Right lobe of liver (tissue), 6 donors: ENCODE data around the gene DOP1B. TPM values are rescaled to one million over a fixed set of nuclear protein-coding genes. Genes with fewer than 3 reads are reported as not detected.

Experiments used
- ATAC-seq, 4 donors: fragments of 200-7000 bp; cut with Tn5 transposase; one replicate each; pipeline ENCODE4 v1.9.1; 2020; ENCODE audit warnings: mild to moderate bottlenecking in 4 of 4, moderate library complexity in 4 of 4
- DNase-seq, 3 donors: peaks; one replicate each; pipeline ENCODE4 v3.0.0-alpha.2; 2020
- H3K27ac ChIP-seq, 3 donors: fragments of 200-600 bp; one replicate each; pipeline ENCODE4 v1.8.0; 2022
- H3K27me3 ChIP-seq, 2 donors: fragments of 200-600 bp; one replicate each; pipeline ENCODE4 v1.8.0; 2022
- H3K36me3 ChIP-seq, 4 donors: fragments of 200-600 bp; sonication (generic) in 1 of 4; one replicate each; pipeline versions ENCODE4 v1.5.1 to v1.8.0; 2017 to 2022; ENCODE audit warnings: control low read depth in 1 of 4
- H3K4me1 ChIP-seq, 4 donors: fragments of 200-600 bp; sonication (generic) in 1 of 4; one replicate each; pipeline versions ENCODE4 v1.5.1 to v1.8.0; 2017 to 2022; ENCODE audit warnings: control low read depth in 1 of 4
- H3K4me3 ChIP-seq, 3 donors: fragments of 200-600 bp; one replicate each; pipeline ENCODE4 v1.8.0; 2022
- H3K9me3 ChIP-seq, 4 donors: fragments of 200-600 bp; sonication (generic) in 1 of 4; one replicate each; pipeline versions ENCODE4 v1.5.1 to v1.8.0; 2017 to 2022; ENCODE audit warnings: control low read depth in 1 of 4
- POLR2A ChIP-seq: fragments of 450-650 bp; IDR thresholded peaks from one replicate; pipeline ENCODE4 v1.6.1; 2017; ENCODE audit warnings: antibody characterized with exemption, mild to moderate bottlenecking
- WGBS: methylation state at CpG from one replicate; pipeline ENCODE4 v1.1.6; 2018; ENCODE audit warnings: low coverage, low lambda C conversion rate; ENCODE audit not compliant: insufficient coverage; ENCODE audit errors: missing lambda C conversion rate; 5-methylcytosine and 5-hydroxymethylcytosine counted together
- intact Hi-C, 2 donors: fragments of 100-400 bp; cut with DNase I; formaldehyde crosslinking; loops; one replicate each; pipeline versions ENCODE4 v1.11.2 to v1.14.1; 2022
- total RNA-seq, 6 experiments: library from RNA; depleted of rRNA in 2 of 6; stranded (reverse); fragments of >200 nt in 2 of 6; fragmentation: NEBNext Ultra II Directional in 3 of 6; extraction: Animal tissue kit (Norgen Biotek cat#: 25700) in 3 of 6; gene quantifications; one replicate each; pipeline versions ENCODE4 v1.1.0 to v1.2.4, GENCODE V29; 2016 to 2023
- TF ChIP-seq, protein P1 (sequence below), 4 donors: fragments of 200-600 bp in 3 of 4; fragments of 450-650 bp in 1 of 4; IDR thresholded peaks; one replicate each; pipeline versions ENCODE4 v1.5.1 to v1.8.0; 2016 to 2022; ENCODE audit warnings: antibody characterized with exemption in 4 of 4, mild to moderate bottlenecking in 2 of 4
- donor health status: DM: no; HTN: yes; CAD: no.
- donor health status: DM: no; HTN: no; CAD: no.
- donor health status: DM: no; HTN: no; CAD: no.
- donor health status: DM: no; HTN: yes; CAD: no.
- donor health status: DM: no; HTN: yes; CAD: no.

DOP1B gene
- total RNA-seq, 6 experiments from 2014 or later = 6.6 to 30.1 (median 20.9) TPM

GRCh38 chr21:36124395-36124794, 32.2 kb upstream of the DOP1B start:
- no peak for DNase-seq

GRCh38 chr21:36125512-36126207, 31.0 kb upstream of the DOP1B start:
- Histone ChIP-seq H3K27ac (no peak overlapping the region), H3K36me3 (no peaks in the 10 kb centered on the region), H3K27me3 (no peaks in the 10 kb centered on the region), H3K4me1 (peaks cover 0 to 9% (median 4%) of the 10 kb centered on the region in 4 donors), H3K4me3 (no peak overlapping the region), H3K9me3 (no peaks in the 10 kb centered on the region)
- peak; percentile 56 to 65 (median 62) for ATAC-seq
- TF ChIP-seq, protein P1, sequence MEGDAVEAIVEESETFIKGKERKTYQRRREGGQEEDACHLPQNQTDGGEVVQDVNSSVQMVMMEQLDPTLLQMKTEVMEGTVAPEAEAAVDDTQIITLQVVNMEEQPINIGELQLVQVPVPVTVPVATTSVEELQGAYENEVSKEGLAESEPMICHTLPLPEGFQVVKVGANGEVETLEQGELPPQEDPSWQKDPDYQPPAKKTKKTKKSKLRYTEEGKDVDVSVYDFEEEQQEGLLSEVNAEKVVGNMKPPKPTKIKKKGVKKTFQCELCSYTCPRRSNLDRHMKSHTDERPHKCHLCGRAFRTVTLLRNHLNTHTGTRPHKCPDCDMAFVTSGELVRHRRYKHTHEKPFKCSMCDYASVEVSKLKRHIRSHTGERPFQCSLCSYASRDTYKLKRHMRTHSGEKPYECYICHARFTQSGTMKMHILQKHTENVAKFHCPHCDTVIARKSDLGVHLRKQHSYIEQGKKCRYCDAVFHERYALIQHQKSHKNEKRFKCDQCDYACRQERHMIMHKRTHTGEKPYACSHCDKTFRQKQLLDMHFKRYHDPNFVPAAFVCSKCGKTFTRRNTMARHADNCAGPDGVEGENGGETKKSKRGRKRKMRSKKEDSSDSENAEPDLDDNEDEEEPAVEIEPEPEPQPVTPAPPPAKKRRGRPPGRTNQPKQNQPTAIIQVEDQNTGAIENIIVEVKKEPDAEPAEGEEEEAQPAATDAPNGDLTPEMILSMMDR (IDR thresholded peaks at IDR 0.05) = peak; percentile 74 to 96 (median 93)
- TF ChIP-seq POLR2A = no peak
- DNase-seq = peak in 1 of 3 donors; percentile 41
- intact Hi-C loops = no loop called here
- WGBS = 36% methylated on average over 7 of the region's 9 CpGs

More at GRCh38 chr21:36124395-36124794, 32.2 kb upstream of the DOP1B start:
- ATAC-seq = no peak
- intact Hi-C loops = no loop called here
- TF ChIP-seq, protein P1 (IDR thresholded peaks at IDR 0.05) = no peak
- no peak for TF ChIP-seq POLR2A
- no peaks in the 10 kb centered on the region for H3K36me3 ChIP-seq
- no peaks in the 10 kb centered on the region for H3K9me3 ChIP-seq
- 56% methylated on average over 2 of the region's 2 CpGs for WGBS
- no peaks in the 10 kb centered on the region for H3K27me3 ChIP-seq
- no peak overlapping the region for H3K27ac ChIP-seq
- H3K4me1 ChIP-seq = peaks cover 0 to 9% (median 4%) of the 10 kb centered on the region in 4 donors
- H3K4me3 ChIP-seq = no peak overlapping the region

GRCh38 chr21:36126208-36126565, 30.4 kb upstream of the DOP1B start:
- DNase-seq (no peak), ATAC-seq (no peak)
- Histone ChIP-seq H3K9me3 (no peaks in the 10 kb centered on the region), H3K27me3 (no peaks in the 10 kb centered on the region), H3K27ac (no peak overlapping the region), H3K4me1 (peaks cover 0 to 9% (median 4%) of the 10 kb centered on the region in 4 donors), H3K4me3 (no peak overlapping the region), H3K36me3 (no peaks in the 10 kb centered on the region)
- intact Hi-C loops = no loop called here
- TF ChIP-seq, protein P1 (IDR thresholded peaks at IDR 0.05) = no peak
- no peak for TF ChIP-seq POLR2A

GRCh38 chr21:36126621-36127110, 30.0 kb upstream of the DOP1B start:
- ATAC-seq = no peak
- intact Hi-C loops = no loop called here
- DNase-seq = no peak
- H3K4me1 ChIP-seq = peaks cover 0 to 9% (median 4%) of the 10 kb centered on the region in 4 donors
- H3K9me3 ChIP-seq = no peaks in the 10 kb centered on the region
- TF ChIP-seq POLR2A = no peak
- TF ChIP-seq, protein P1 (IDR thresholded peaks at IDR 0.05) = no peak
- H3K36me3 ChIP-seq = no peaks in the 10 kb centered on the region
- 98% methylated on average over 5 of the region's 5 CpGs for WGBS
- no peaks in the 10 kb centered on the region for H3K27me3 ChIP-seq
- H3K27ac ChIP-seq = no peak overlapping the region
- H3K4me3 ChIP-seq = no peak overlapping the region
